HG03025 (cell line): ENCODE data around the gene SH3TC1.

ENCODE experiments used
- ATAC-seq: cut with Tn5 transposase; IDR thresholded peaks from one replicate; pipeline ENCODE4 v1.9.1; 2021; ENCODE audit warnings: mild to moderate bottlenecking, moderate library complexity; ENCODE audit not compliant: unreplicated experiment, low FRiP score

SH3TC1 gene

GRCh38 chr4:8197521-8197920 lies 1.6 kb upstream of the SH3TC1 start:
- no peak for ATAC-seq

- no peak for ATAC-seq
These were observed 734 bp upstream of the SH3TC1 start for GRCh38 chr4:8198206-8198905.

GRCh38 chr4:8199594-8200301 lies 658 bp downstream of the SH3TC1 start:
- no peak for ATAC-seq

- ATAC-seq, result no peak
These were observed 1.3 kb downstream of the SH3TC1 start for GRCh38 chr4:8200302-8200975.

- no peak for ATAC-seq
These were observed 2.3 kb downstream of the SH3TC1 start for GRCh38 chr4:8201321-8201781.

GRCh38 chr4:8202108-8203051 lies 3.3 kb downstream of the SH3TC1 start:
- no peak for ATAC-seq

- no peak for ATAC-seq
These were observed 3.9 kb downstream of the SH3TC1 start for GRCh38 chr4:8203052-8203401.

- no peak for ATAC-seq
These were observed 4.7 kb downstream of the SH3TC1 start for GRCh38 chr4:8203817-8204216.

GRCh38 chr4:8204576-8205227 lies 5.6 kb downstream of the SH3TC1 start:
- ATAC-seq, result no peak

- ATAC-seq, result no peak
These were observed 6.2 kb downstream of the SH3TC1 start for GRCh38 chr4:8205241-8205707.

GRCh38 chr4:8205749-8206611 lies 6.9 kb downstream of the SH3TC1 start:
- ATAC-seq, result no peak

GRCh38 chr4:8207314-8207713 lies 8.2 kb downstream of the SH3TC1 start:
- no peak for ATAC-seq

- ATAC-seq, result no peak
These were observed 9.5 kb downstream of the SH3TC1 start for GRCh38 chr4:8208565-8208964.

GRCh38 chr4:8209181-8209874 lies 10.2 kb downstream of the SH3TC1 start:
- no peak for ATAC-seq

- no peak for ATAC-seq
These were observed 10.9 kb downstream of the SH3TC1 start for GRCh38 chr4:8210010-8210409.

GRCh38 chr4:8210616-8211015 lies 11.5 kb downstream of the SH3TC1 start:
- no peak for ATAC-seq

GRCh38 chr4:8211251-8211650 lies 12.2 kb downstream of the SH3TC1 start:
- no peak for ATAC-seq
